Endothelial cell of umbilical vein (primary cell): ENCODE measurements around the gene SEMA4F.

Experiments
- EZH2 ChIP-seq: IDR thresholded peaks from 2 replicates; pipeline ENCODE4 v1.6.1; 2012; ENCODE audit warnings: borderline replicate concordance, low read depth, mild to moderate bottlenecking, moderate library complexity, low read length, inconsistent platforms; ENCODE audit not compliant: severe bottlenecking
- MYC ChIP-seq: IDR thresholded peaks from one replicate; pipeline ENCODE4 v1.6.1; 2011; ENCODE audit warnings: mild to moderate bottlenecking, low read depth, low read length
- POLR2A ChIP-seq: IDR thresholded peaks from 2 replicates; pipeline ENCODE4 v1.6.1; 2012; ENCODE audit warnings: low read depth, mild to moderate bottlenecking, control low read depth, low read length
- POLR2AphosphoS5 ChIP-seq: IDR thresholded peaks from 2 replicates; pipeline ENCODE4 v1.6.1; 2012; ENCODE audit warnings: low read depth, mild to moderate bottlenecking, control low read depth, low read length, moderate library complexity; ENCODE audit not compliant: insufficient read depth
- TF ChIP-seq, protein P1 (sequence below), 2 donors: IDR thresholded peaks; 1 replicate in 1 of 2; 2 replicates in 1 of 2; pipeline ENCODE4 v1.5.1; 2011; ENCODE audit warnings: low read length in 2 of 2, mild to moderate bottlenecking in 2 of 2, moderate library complexity in 2 of 2, control low read depth in 1 of 2, inconsistent platforms in 1 of 2, low read depth in 1 of 2; ENCODE audit not compliant: insufficient read depth in 1 of 2; ENCODE audit errors: extremely low read depth in 1 of 2

GRCh38 chr2:74676331-74676730 lies 22.3 kb downstream of the SEMA4F start:
- TF ChIP-seq EZH2 (no peak), POLR2AphosphoS5 (no peak), MYC (no peak), POLR2A (no peak)
- TF ChIP-seq, protein P1, sequence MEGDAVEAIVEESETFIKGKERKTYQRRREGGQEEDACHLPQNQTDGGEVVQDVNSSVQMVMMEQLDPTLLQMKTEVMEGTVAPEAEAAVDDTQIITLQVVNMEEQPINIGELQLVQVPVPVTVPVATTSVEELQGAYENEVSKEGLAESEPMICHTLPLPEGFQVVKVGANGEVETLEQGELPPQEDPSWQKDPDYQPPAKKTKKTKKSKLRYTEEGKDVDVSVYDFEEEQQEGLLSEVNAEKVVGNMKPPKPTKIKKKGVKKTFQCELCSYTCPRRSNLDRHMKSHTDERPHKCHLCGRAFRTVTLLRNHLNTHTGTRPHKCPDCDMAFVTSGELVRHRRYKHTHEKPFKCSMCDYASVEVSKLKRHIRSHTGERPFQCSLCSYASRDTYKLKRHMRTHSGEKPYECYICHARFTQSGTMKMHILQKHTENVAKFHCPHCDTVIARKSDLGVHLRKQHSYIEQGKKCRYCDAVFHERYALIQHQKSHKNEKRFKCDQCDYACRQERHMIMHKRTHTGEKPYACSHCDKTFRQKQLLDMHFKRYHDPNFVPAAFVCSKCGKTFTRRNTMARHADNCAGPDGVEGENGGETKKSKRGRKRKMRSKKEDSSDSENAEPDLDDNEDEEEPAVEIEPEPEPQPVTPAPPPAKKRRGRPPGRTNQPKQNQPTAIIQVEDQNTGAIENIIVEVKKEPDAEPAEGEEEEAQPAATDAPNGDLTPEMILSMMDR (IDR thresholded peaks at IDR 0.05; ENCODE audit: extremely low read depth in 1 of 2, insufficient read depth in 1 of 2, low read depth in 1 of 2, low read length in 2 of 2), result no peak
